K562 (cell line): ENCODE results near the gene PLAGL1. TPM values are rescaled to one million over a fixed set of nuclear protein-coding genes. Genes with fewer than 3 reads are reported as not detected.

Experiments used
- ATAC-seq: fragments of 200-7000 bp; cut with Tn5 transposase; 3 replicates; pipeline ENCODE4 v1.9.1; 2020; ENCODE audit warnings: moderate library complexity
- BruUV-seq: library from RNA; stranded (reverse); fragments of 400-500 nt; replicated peaks from 2 replicates; lab custom pipeline; 2021; lab: Mats Ljungman, UMichigan
- CTCF ChIA-PET: fragments of 300-600 bp; formaldehyde crosslinking; extraction: SDS; loops from one replicate; lab custom pipeline; 2021; ENCODE audit warnings: low intra/inter-chr PET ratio; lab: Yijun Ruan, JAX
- POLR2A ChIA-PET: fragments of 300-600, 350-650 bp; sonication (Branson Sonifier 250); formaldehyde crosslinking; extraction: SDS; loops from one replicate; lab custom pipeline; 2021; ENCODE audit warnings: antibody characterized with exemption, inconsistent platforms; lab: Yijun Ruan, JAX
- DNase-seq, 4 experiments: peaks; one replicate each; pipeline versions ENCODE4 v3.0.0 to v3.0.0-alpha.2; 2011 to 2018; ENCODE audit warnings: low spot score in 3 of 4, mixed read lengths in 3 of 4; ENCODE audit errors: extremely low read depth in 1 of 4
- FAIRE-seq: peaks from 2 replicates; lab custom pipeline; 2011; peaks lifted over from hg19 to GRCh38; lab: Jason Lieb, UNC
- H2AFZ ChIP-seq: 2 replicates; pipeline ENCODE4 v1.6.0; 2011; ENCODE audit warnings: low read depth, low read length, control low read depth, inconsistent platforms
- H3K27ac ChIP-seq: fragments of 200-600 bp; 3 replicates; pipeline ENCODE4 v1.8.0; 2011; ENCODE audit warnings: low read depth, mild to moderate bottlenecking, control low read depth, inconsistent platforms, low read length, moderate library complexity, mixed read lengths; ENCODE audit errors: extremely low read depth
- H3K27me3 ChIP-seq, 2 experiments: fragments of 300-600 bp in 1 of 2; 2 replicates in 1 of 2; 3 replicates in 1 of 2; pipeline versions ENCODE4 v1.6.0 to v1.8.0; 2011; ENCODE audit warnings: inconsistent platforms in 2 of 2, low read length in 2 of 2, mild to moderate bottlenecking in 1 of 2, mixed read lengths in 1 of 2, moderate library complexity in 1 of 2; ENCODE audit not compliant: control insufficient read depth in 2 of 2, insufficient read depth in 2 of 2
- H3K36me3 ChIP-seq: fragments of 300-600 bp; 3 replicates; pipeline ENCODE4 v1.8.0; 2011; ENCODE audit warnings: mild to moderate bottlenecking, low read length, inconsistent platforms; ENCODE audit not compliant: control insufficient read depth, insufficient read depth
- H3K4me1 ChIP-seq, 2 experiments: fragments of 200-600 bp in 1 of 2; replicated peaks in 1 of 2; 2 replicates in 1 of 2; 3 replicates in 1 of 2; pipeline versions ENCODE4 v1.5.1 to v1.8.0; 2011; ENCODE audit warnings: inconsistent platforms in 2 of 2, low read length in 2 of 2, mild to moderate bottlenecking in 1 of 2, mixed read lengths in 1 of 2, moderate library complexity in 1 of 2; ENCODE audit not compliant: control insufficient read depth in 2 of 2, insufficient read depth in 2 of 2
- H3K4me2 ChIP-seq: 2 replicates; pipeline ENCODE4 v1.6.1; 2011; ENCODE audit warnings: low read length, control low read depth, inconsistent platforms, mixed read lengths; ENCODE audit not compliant: insufficient read depth
- H3K4me3 ChIP-seq: fragments of 200-600 bp; sonication (generic), shearing (Covaris generic); 2 replicates; pipeline ENCODE4 v1.5.1; 2016; ENCODE audit warnings: control low read depth, inconsistent platforms
- H3K79me2 ChIP-seq: fragments of 200-600 bp; 3 replicates; pipeline ENCODE4 v1.8.0; 2011; ENCODE audit warnings: low read length, inconsistent platforms; ENCODE audit not compliant: control insufficient read depth, insufficient read depth
- H3K9ac ChIP-seq, 2 experiments: 2 replicates each; pipeline versions ENCODE4 v1.6.0 to v1.6.1; 2011; ENCODE audit warnings: low read depth in 2 of 2, low read length in 2 of 2, control low read depth in 1 of 2, inconsistent platforms in 1 of 2, mild to moderate bottlenecking in 1 of 2, mixed read lengths in 1 of 2; ENCODE audit not compliant: insufficient read depth in 1 of 2
- H3K9me1 ChIP-seq: one replicate; pipeline ENCODE4 v1.6.0; 2011; ENCODE audit warnings: inconsistent platforms, mild to moderate bottlenecking, low read length, moderate library complexity; ENCODE audit not compliant: control insufficient read depth, insufficient read depth
- H3K9me3 ChIP-seq: replicated peaks from 2 replicates; pipeline ENCODE4 v1.5.1; 2011; ENCODE audit warnings: low read depth, low read length, inconsistent platforms; ENCODE audit not compliant: control insufficient read depth, insufficient read depth
- H4K20me1 ChIP-seq: replicated peaks from 2 replicates; pipeline ENCODE4 v1.6.1; 2011; ENCODE audit warnings: low read length, inconsistent platforms, mixed read lengths; ENCODE audit not compliant: control insufficient read depth, insufficient read depth
- ADNP ChIP-seq: fragments of 200-800 bp; sonication (Bioruptor generic); IDR thresholded peaks from 2 replicates; pipeline ENCODE4 v1.6.1; 2016; ENCODE audit warnings: missing genetic modification characterization, missing compliant biosample characterization
- ARID1B ChIP-seq: fragments of 450-650 bp; IDR thresholded peaks from 2 replicates; pipeline ENCODE4 v1.6.1; 2016; ENCODE audit warnings: antibody characterized with exemption, mild to moderate bottlenecking, inconsistent platforms
- BRD9 ChIP-seq: fragments of 450-650 bp; IDR thresholded peaks from 2 replicates; pipeline ENCODE4 v1.6.1; 2018; ENCODE audit warnings: low read depth; ENCODE audit not compliant: partially characterized antibody
- KLF13 ChIP-seq: fragments of 450-650 bp; IDR thresholded peaks from 2 replicates; pipeline ENCODE4 v1.6.1; 2016; ENCODE audit warnings: missing genetic modification characterization, low read depth, mild to moderate bottlenecking, missing compliant biosample characterization, moderate library complexity, borderline replicate concordance
- RAD21 ChIP-seq, 2 experiments: fragments of 250-450 bp in 1 of 2; fragments of 450-650 bp in 1 of 2; sonication (Bioruptor Pico) in 1 of 2; formaldehyde crosslinking in 1 of 2; IDR thresholded peaks in 1 of 2; conservative IDR thresholded peaks in 1 of 2; 2 replicates each; pipeline versions ENCODE4 v1.4.0 to v1.8.0; 2020 to 2022; ENCODE audit warnings: mild to moderate bottlenecking in 2 of 2, moderate library complexity in 1 of 2
- RHOXF2B ChIP-seq: fragments of 250-450 bp; sonication (Bioruptor Pico); conservative IDR thresholded peaks from 2 replicates; pipeline ENCODE4 v1.5.1; 2021
- SRSF7 ChIP-seq: fragments of 200-400 bp; formaldehyde crosslinking; optimal IDR thresholded peaks from 2 replicates; pipeline ENCODE3; 2017; ENCODE audit warnings: mild to moderate bottlenecking, low read depth, low read length
- TARDBP ChIP-seq: fragments of 450-650 bp; IDR thresholded peaks from 2 replicates; pipeline ENCODE4 v1.6.1; 2016
- ZNF668 ChIP-seq: fragments of 250-450 bp; sonication (Bioruptor Pico); IDR thresholded peaks from 2 replicates; pipeline ENCODE4 v1.8.0; 2022; ENCODE audit warnings: mild to moderate bottlenecking, inconsistent platforms
- ZNF699 ChIP-seq: fragments of 250-450 bp; sonication (Bioruptor Pico); IDR thresholded peaks from 2 replicates; pipeline ENCODE4 v1.8.0; 2021; ENCODE audit warnings: mild to moderate bottlenecking, moderate library complexity; ENCODE audit not compliant: insufficient replicate concordance
- WGBS: fragments of 100-300 bp; shearing (Covaris generic); methylation state at CpG from one replicate; pipeline ENCODE4 v1.1.6; 2016; ENCODE audit warnings: low coverage, mixed read lengths; ENCODE audit not compliant: insufficient coverage; ENCODE audit errors: missing lambda C conversion rate; 5-methylcytosine and 5-hydroxymethylcytosine counted together
- in situ Hi-C: fragments of 300-500 bp; cut with MboI; formaldehyde crosslinking; loops from 4 replicates; pipeline ENCODE4 v1.15.0; 2018; ENCODE audit warnings: inconsistent platforms, mixed read lengths
- intact Hi-C: fragments of 100-400 bp; cut with micrococcal nuclease; formaldehyde crosslinking; loops from 2 replicates; pipeline ENCODE4 v1.14.2; 2022
- polyA plus RNA-seq, 8 experiments: library from polyadenylated mRNA; depleted of rRNA in 4 of 8; stranded (reverse) in 5 of 8; unstranded in 3 of 8; fragments of >200 nt; fragmentation: Nextera tagmentation in 2 of 8; fragmentation: Illumina TruSeq in 1 of 8; extraction: Ambion mirVana in 2 of 8; extraction: Trizol in 1 of 8; gene quantifications; 2 replicates each; pipeline versions ENCODE4 v1.2.1 to v1.2.3, GENCODE V29; 2011 to 2014; ENCODE audit warnings: inconsistent platforms in 1 of 8, missing spikeins in 1 of 8
- total RNA-seq, 7 experiments: library from RNA; depleted of rRNA in 6 of 7; stranded (reverse); fragments of >200 nt in 6 of 7; fragmentation: Illumina TruSeq in 2 of 7; extraction: Trizol in 2 of 7; gene quantifications; 2 replicates each; pipeline versions ENCODE4 v1.2.1 to v1.2.3, GENCODE V29; 2011 to 2021; ENCODE audit warnings: low replicate concordance in 1 of 7

PLAGL1 gene
- total and polyA plus RNA-seq, 9 of the 15 experiments (the other 6 are each of a cell fraction or from before 2014, with no cell fraction given): 4.9 to 29.6 (median 13.2) TPM

DNA sequence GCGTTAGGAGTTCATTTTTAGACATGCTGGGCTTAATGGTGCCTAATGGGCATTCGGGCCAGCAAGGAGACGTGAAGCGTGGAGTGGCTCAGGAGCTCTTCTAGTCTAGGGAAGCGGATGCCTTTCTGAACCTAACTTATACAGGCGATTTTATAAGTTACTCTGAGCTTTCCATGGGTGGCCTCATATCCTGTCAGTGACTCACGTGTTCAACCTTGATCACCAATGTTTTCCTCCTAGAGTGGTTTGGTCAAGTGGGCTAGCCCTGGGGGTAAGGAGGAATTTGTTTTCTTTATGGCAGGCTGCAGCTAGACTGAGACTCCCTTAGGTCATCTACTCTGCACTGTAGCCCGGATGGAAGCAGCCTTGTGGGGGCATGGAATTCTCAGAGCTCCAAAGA, 52.1 kb downstream of the PLAGL1 start (continued):
- no peak for TF ChIP-seq TARDBP
- no peak for TF ChIP-seq SRSF7
- TF ChIP-seq BRD9: no peak
- TF ChIP-seq ADNP (tag): no peak

DNA sequence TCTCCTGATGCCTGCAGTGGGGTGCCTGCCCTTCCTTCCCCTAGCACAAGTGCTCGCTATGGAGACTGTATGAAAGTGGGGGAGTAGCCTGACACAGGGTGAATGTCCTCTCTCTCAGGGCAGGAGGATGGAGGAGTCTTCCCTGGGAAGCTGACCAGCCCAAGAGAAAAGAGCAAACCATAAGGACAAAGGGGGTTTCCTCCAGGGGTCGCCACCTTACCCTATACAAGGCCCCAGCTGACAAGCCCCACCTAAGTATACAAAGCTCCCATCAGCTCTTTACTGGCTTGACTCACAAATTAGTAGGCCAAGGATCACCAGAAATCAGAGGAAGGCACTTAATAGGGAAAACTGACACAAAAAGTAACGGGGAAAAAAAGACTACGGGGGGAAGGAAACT, 54.1 kb downstream of the PLAGL1 start:
- BruUV-seq: no TSS peak
- DNase-seq (no peak), ATAC-seq (no peak), FAIRE-seq (no peak)
- Histone ChIP-seq H3K27ac (no peak overlapping the region), H3K9ac (no peak overlapping the region), H4K20me1 (no peaks in the 10 kb centered on the region), H3K4me1 (no peaks in the 10 kb centered on the region), H3K79me2 (no peaks in the 10 kb centered on the region), H3K4me3 (no peak overlapping the region), H3K9me3 (no peaks in the 10 kb centered on the region), H3K27me3 (no peaks in the 10 kb centered on the region), H3K36me3 (no peaks in the 10 kb centered on the region), H2AFZ (no peak overlapping the region), H3K9me1 (no peaks in the 10 kb centered on the region), H3K4me2 (no peak overlapping the region)
- no peak for TF ChIP-seq ADNP (tag)
- TF ChIP-seq KLF13 (tag): no peak
- no peak for TF ChIP-seq ZNF668 (CRISPR knock-in tag)
- TF ChIP-seq ZNF699 (CRISPR knock-in tag): no peak
- TF ChIP-seq ARID1B: no peak
- no peak for TF ChIP-seq RHOXF2B
- TF ChIP-seq RAD21 (CRISPR knock-in tag; conservative IDR thresholded peaks at IDR 0.05 in 1 of 2, IDR thresholded peaks at IDR 0.05 in 1 of 2): peak in 1 of 2 experiments; percentile 29; a peak in 1 of 4 replicates
- intact Hi-C loops: no loop called here
- in situ Hi-C loops: no loop called here
- ChIA-PET POLR2A (interaction anchor here (0.6 to 1.6 kb wide), 2 partner anchors 10 to 374 kb away, joined by 3 to 7 read pairs; no protein-coding TSS in a partner anchor), CTCF (no interaction called here)
- WGBS: 22% methylated on average over 4 of the region's 4 CpGs
